HCT116 (cell line): ENCODE results near the gene WFDC5.

Experiments
- ATF3 ChIP-seq: IDR thresholded peaks from 2 replicates; pipeline ENCODE4 v1.6.1; 2012
- CEBPB ChIP-seq: IDR thresholded peaks from 2 replicates; pipeline ENCODE4 v1.6.1; 2012; ENCODE audit warnings: low read depth
- CTCF ChIP-seq, 3 experiments: fragments of 200-600 bp in 1 of 3; sonication (generic) in 1 of 3; IDR thresholded peaks in 2 of 3; conservative IDR thresholded peaks in 1 of 3; 2 replicates each; pipeline ENCODE4 v1.5.1; 2012 to 2017; ENCODE audit warnings: low read depth in 2 of 3, low read length in 2 of 3, antibody characterized with exemption in 1 of 3, borderline replicate concordance in 1 of 3, control low read depth in 1 of 3, mild to moderate bottlenecking in 1 of 3, mixed read lengths in 1 of 3, mixed run types in 1 of 3, moderate library complexity in 1 of 3; ENCODE audit not compliant: insufficient read depth in 1 of 3
- EGR1 ChIP-seq: IDR thresholded peaks from 2 replicates; pipeline ENCODE4 v1.6.1; 2012; ENCODE audit warnings: low read depth
- EZH2 ChIP-seq: fragments of 200-600 bp; sonication (generic); IDR thresholded peaks from 2 replicates; pipeline ENCODE4 v1.6.1; 2017; ENCODE audit warnings: antibody characterized with exemption, mixed run types
- EZH2phosphoT487 ChIP-seq: fragments of 200-600 bp; IDR thresholded peaks from 2 replicates; pipeline ENCODE4 v1.6.1; 2018; ENCODE audit warnings: antibody characterized with exemption, borderline replicate concordance
- JUND ChIP-seq: IDR thresholded peaks from 2 replicates; pipeline ENCODE4 v1.6.1; 2012
- POLR2A ChIP-seq: IDR thresholded peaks from 2 replicates; pipeline ENCODE4 v1.7.0; 2011; ENCODE audit warnings: borderline replicate concordance; ENCODE audit not compliant: insufficient read depth, insufficient read length; ENCODE audit errors: extremely low read depth
- RAD21 ChIP-seq: IDR thresholded peaks from 2 replicates; pipeline ENCODE4 v1.6.1; 2012; ENCODE audit warnings: low read depth, mild to moderate bottlenecking
- SIN3A ChIP-seq: IDR thresholded peaks from 2 replicates; pipeline ENCODE4 v1.6.1; 2012; ENCODE audit warnings: low read depth
- SRF ChIP-seq: IDR thresholded peaks from 2 replicates; pipeline ENCODE4 v1.6.1; 2012; ENCODE audit warnings: low read depth
- ZFX ChIP-seq: fragments of 450-650 bp; IDR thresholded peaks from 2 replicates; pipeline ENCODE4 v1.6.1; 2017
- ZNF274 ChIP-seq: fragments of 200-500 bp; sonication (Bioruptor generic); IDR thresholded peaks from 2 replicates; pipeline ENCODE4 v1.6.1; 2014; ENCODE audit warnings: mild to moderate bottlenecking, low read depth, low read length, inconsistent platforms
- TF ChIP-seq, protein P1 (sequence below): IDR thresholded peaks from 2 replicates; pipeline ENCODE4 v1.6.1; 2012

- TF ChIP-seq CEBPB: no peak
- TF ChIP-seq EZH2phosphoT487: no peak
- TF ChIP-seq CTCF (IDR thresholded peaks at IDR 0.05 in 2 of 3, conservative IDR thresholded peaks at IDR 0.05 in 1 of 3; ENCODE audit: borderline replicate concordance in 1 of 3, insufficient read depth in 1 of 3, low read depth in 2 of 3, low read length in 2 of 3): no peak
- TF ChIP-seq POLR2A: no peak
- TF ChIP-seq RAD21: no peak
- TF ChIP-seq ZFX: no peak
- no peak for TF ChIP-seq EGR1
- no peak for TF ChIP-seq ATF3
- no peak for TF ChIP-seq ZNF274
- no peak for TF ChIP-seq EZH2
- no peak for TF ChIP-seq SRF
- TF ChIP-seq SIN3A: no peak
- no peak for TF ChIP-seq JUND
- TF ChIP-seq, protein P1, sequence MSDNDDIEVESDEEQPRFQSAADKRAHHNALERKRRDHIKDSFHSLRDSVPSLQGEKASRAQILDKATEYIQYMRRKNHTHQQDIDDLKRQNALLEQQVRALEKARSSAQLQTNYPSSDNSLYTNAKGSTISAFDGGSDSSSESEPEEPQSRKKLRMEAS: no peak
These were observed at the start of gene WFDC5 for GRCh38 chr20:45114465-45115385.
